NCI-H460 (cell line): ENCODE results near the gene KDM6A. TPM values are rescaled to one million over a fixed set of nuclear protein-coding genes. Genes with fewer than 3 reads are reported as not detected.
"Not testable (repeated sequence)": the region's sequence is repeated elsewhere in the genome, so short reads cannot be mapped to it uniquely, and the experiment has no call there.

ENCODE experiments used
- DNase-seq: peaks from one replicate; pipeline ENCODE4 v3.0.0-alpha.2; 2016; ENCODE audit warnings: low read depth; ENCODE audit errors: extremely low read depth
- total RNA-seq: library from RNA; depleted of rRNA; stranded (reverse); fragments of >200 nt; shearing (Covaris generic); gene quantifications from 2 replicates; pipeline ENCODE4 v1.2.3, GENCODE V29; 2014

The KDM6A gene
- total RNA-seq, 1 experiment from 2014 or later: 22.1 TPM

DNA sequence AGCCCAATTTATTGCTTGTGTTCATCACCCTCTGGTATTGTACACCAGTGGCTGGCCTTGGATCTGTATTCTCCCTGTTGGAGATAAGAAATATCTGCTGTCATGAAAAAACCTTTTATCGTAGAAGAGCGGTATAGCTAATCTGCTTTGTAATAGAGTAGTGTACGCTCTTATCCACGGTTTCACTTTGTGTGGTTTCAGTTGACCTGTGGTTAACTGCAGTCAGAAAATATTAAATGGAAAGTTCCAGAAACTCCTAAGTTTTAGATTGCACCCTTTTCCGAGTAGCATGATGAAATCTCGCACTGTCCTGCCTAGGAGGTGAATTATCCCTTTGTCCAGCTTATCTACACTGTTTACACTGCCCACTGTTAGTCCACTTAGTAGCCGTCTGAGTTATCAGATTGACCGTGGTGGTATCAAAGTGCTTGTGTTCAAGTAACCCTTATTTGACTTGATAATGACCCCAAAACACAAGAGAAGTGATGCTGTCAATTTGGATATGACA lies 42.4 kb downstream of the KDM6A start:
- DNase-seq: no peak

DNA sequence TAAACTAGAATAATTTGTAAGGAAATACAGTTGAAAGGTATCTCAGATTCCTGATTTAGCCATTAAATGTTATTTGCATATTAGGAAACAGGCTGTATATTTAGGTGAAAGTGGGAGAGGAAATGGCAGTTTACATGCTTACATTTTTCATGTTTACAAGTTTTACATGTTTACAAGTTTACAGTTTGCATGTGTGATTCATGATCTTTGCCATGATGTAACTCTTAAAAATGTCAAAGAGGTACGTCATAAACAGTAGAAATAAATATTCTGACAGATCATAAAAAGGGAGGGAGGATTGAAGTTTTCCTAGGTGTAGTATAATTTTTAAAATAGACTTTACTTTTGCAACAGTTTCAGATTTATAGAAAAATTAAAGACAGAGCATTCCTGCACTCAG lies 45.7 kb downstream of the KDM6A start:
- no peak for DNase-seq

DNA sequence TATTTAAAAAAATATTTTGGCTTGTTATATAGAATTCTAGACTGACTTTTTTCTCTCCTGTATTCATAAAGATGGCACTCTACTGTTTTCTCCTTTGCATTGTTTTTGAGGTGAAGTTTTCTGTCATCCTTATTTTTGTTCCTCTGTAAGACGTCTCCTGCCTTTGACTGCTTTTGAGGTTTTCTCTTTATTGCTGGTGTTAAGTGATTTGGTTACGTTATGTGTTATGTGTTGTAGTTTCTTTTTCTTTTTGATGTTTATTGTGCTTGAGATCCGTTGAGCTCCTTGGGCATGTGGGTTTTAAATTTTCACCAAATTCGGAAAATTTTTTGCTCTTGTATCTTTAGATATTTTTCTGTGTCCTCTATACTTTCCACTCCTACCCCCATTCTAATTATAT lies 50.0 kb downstream of the KDM6A start:
- no peak for DNase-seq

DNA sequence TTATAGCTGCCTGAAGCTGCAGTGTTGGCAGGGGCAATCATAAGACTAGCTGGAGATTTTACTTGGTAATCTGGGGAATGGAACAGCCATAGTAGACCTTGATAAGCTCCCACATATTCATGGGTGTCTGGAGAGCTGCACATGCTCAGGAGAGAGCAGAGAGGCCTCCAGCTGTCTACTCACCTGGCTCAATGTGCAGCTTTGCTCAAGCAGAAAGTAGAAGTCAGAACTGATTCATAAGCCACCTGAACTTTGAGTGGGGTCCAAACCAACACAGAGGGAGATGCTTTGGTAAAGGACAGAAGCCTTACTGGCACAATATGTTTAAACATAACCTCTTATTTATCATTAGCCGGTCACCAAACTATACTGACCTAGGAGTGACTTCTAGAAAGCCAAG lies 54.4 kb downstream of the KDM6A start:
- DNase-seq: no peak

DNA sequence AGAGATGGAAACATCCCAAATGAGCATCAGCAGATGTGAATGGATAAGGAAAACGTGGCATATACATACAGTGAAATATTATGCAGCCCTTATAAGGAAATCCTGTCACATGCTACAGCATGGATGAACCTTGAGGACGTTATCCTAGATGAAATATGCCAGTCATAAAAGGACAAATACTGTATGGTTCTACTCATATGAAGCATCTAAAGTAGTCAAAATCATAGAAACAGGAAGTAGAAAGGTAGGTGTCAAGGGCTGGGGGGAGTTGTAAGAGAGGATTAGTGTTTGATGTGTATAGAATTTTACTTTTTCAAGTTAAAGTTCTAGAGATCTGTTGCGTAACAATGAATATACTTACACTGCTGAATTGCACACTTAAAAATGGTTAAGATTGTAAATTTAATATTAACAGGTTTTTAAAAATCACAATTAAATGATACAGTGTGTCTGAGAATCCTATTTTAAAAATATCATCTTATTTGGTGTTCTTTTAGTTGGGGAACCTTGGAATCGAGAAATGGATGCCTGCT lies 58.5 kb downstream of the KDM6A start:
- DNase-seq: no peak

DNA sequence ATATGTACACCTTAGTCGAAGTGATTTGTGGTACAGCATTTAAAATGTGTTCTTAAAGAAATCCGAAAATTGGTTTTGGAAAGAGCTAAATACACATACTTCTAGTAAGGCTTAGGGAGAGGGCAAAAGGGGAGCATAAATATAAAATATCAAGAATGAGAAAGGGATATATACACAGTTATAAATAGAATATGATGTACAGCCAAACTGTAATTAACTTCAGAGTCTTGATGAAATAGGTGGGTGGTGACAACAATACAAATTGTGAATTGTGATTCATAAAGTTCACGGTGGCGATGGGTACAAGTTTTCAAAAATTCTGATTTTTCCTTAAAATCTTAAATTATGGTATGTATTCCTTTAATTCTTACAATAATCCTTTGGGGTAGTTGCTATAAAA lies 62.2 kb downstream of the KDM6A start:
- no peak for DNase-seq

DNA sequence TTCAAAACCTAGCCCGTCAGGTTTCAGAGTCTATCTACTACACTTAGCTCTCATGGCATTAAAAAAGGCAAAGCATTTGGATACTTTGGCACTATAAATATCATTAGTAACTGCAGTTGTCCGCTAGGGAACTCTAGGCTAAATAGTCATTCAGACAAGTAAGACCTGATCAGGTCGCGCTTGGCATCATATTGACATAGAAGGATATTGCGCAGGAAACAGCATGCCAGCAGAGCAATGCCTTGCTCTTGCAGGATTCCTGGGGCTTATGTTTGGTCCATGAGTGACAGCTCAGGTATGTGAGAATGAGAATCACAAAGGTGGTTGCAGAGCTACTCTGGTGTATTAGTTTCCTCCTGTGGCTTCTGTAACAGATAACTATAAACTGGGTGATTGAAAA lies 62.7 kb downstream of the KDM6A start:
- DNase-seq: no peak

DNA sequence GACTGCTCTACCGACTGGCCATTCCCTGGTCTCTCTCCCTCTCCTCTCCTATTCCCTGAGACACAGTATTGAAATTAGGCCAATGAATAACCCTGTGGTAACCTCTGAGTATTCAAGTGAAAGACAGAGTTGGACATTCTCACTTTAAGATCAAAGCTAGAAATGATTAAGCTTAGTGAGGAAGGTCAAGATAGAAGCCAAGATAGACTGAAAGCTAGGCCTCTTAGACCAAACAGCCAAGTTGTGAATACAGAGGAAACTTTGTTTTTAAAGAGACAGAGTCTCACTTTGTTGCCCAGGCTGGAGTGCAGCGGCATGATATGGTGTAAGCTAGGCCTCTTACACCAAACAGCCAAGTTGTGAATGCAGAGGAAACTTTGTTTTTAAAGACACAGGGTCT lies 64.6 kb downstream of the KDM6A start:
- no peak for DNase-seq

DNA sequence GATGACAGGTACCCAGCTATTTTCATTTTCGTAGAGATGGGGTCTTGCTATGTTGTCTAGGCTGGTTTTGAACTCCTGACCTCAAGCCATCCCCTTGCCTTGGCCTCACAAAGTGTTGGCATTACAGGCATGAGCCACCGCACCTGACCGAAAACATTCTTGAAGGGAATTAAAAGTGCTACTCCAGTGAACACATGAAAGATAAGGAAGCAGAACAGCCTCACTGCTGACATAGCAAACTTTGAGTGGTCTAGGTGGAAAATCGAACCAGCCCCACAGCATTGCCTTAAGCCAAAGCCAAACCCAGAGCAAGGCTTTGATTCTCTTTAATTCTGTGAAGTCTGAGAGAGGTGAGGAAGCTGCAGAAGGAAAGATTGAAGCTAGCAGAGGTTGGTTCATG lies 65.1 kb downstream of the KDM6A start:
- DNase-seq: no peak

DNA sequence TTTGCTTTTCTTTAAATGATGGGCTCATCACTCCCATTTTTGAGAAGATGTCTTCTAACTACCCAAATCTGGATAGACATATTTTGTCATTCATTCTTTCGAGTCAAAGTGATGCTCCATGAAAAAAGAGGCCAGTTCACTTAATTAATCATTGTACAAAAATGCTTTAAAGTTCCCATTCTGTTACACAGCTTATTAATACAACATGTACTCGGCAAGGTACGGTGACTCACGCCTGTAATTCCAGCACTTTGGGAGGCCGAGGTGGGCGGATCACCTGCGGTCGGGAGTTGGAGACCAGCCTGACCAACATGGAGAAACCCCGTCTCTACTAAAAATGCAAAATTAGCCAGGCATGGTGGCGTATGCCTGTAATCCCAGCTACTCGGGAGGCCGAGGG lies 67.6 kb downstream of the KDM6A start:
- not testable (repeated sequence) for DNase-seq

DNA sequence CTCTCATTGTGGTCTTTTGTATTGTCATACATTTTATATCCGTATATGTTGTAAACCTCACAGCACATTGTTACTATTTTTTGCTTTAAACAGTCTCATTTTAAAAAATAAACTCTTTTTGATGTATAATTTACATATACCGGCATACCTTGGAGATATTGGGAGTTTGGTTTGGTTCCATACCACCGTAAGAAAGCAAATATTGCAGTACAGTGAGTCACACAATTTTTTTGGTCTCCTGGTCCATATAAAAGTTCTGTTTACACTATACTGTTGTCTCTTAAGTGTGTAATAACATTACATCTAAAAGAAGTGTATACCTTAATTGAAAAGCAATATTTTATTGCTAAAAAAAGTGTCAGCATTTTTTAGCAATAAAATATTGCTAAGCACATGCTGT lies 70.0 kb downstream of the KDM6A start:
- no peak for DNase-seq

DNA sequence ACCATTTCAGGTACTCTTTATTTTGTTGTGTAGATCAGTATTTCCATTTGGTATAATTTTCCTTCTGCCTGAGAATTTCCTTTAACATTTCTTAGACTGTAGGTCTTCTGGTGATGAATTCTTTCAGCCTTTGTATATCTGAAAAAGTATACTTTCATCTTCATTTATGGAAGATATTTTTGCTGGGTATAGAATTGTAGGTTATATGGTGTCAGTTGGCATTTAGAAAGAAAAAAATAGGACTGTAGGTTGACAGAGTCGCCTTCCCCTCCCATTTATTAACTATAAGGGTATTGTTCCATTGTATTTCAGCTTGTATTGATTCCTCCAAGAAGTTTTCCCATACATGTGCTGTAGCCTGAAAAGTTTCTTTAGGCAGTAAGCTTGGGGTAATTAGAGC lies 71.9 kb downstream of the KDM6A start:
- no peak for DNase-seq

DNA sequence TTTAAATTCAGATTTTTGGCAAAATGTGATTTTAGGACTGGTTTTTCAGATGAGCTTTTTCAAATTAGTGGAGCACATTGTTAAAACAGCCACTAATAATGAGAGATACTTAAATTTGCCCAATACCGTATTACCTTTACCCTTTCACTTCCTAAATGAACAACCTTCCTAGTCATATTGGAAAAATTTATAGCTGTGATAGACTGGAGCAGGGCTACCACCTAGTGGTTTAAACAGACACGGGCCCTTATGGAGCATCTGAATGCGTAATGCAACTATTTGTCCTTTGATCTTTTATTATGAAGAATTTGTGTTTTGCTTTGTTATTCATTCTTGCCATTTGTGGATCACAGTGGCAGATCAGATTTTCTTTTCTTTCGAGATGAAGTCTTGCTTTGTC lies 72.7 kb downstream of the KDM6A start:
- DNase-seq: no peak

DNA sequence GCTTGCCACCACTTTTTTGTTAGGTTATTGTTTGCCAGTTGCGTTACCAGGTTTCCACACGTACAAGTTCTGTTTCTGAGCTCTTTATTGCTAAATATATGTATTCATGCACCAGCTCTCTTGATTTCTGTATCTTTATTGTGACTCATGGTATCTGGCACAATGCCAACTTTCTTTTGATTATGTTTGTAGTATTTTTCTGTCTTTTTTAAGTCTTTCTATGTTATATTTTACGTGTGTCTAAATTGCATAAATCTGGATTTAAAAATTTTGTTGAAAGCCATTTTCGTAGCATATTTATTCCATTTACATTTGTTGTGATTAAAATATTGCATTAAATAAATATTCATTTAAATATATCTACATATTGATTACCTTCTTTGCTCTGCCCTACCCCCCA lies 73.8 kb downstream of the KDM6A start:
- DNase-seq: no peak

DNA sequence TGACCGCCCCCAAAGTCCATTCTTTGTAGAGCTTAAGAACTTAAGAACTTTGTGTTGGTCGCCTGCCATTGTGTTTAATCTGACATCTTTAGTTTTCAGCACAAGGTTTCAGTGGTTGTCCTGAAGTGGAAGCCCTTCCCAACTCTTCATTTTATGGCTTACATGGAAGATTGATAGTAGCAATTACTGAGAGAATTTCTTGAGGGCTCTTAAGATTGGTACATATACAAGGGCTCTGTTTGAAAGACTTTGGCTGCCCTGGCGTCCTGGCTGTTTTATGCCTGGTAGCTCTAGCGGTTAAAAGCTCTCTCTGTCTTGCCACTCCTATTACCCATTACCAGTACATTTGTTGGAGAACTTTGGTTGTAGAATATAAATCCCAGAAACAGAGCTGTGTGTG lies 75.0 kb downstream of the KDM6A start:
- no peak for DNase-seq

DNA sequence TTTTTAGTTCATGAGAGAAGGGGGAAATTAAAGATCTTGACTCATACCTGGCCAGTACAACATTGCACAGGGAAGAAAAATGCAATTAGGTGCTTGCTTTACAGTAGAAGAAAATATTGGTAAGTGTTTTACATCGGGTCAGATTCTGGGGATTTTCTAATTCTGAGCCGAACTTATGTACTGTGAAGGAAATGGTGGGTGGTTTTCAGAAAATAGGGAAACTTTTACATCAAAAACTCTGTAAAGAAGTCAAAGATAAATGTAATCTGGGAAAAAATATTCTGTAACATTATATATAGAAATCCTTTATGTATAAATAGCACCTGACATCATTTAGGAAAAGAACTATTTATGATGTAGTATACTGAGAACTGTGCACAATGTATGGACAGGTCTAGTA lies 75.4 kb downstream of the KDM6A start:
- DNase-seq: no peak

DNA sequence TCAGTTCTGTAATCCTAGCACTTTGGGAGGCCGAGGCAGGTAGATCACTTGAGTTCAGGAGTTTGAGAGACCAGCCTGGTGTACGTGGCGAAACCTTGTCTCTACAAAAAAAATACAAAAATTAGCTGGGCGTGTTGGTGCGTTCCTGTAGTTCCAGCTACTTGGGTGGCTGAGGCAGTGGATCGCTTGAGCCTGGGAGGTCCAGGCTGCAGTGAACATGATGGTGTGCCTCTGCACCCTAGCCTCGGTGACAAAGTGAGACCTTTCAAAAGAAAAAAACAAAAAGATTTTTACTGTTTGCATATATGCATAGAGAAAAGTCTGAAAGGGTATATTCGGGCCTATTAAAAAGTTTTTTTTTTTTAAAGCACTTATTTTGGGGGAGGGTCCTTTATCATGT lies 76.1 kb downstream of the KDM6A start:
- DNase-seq: no peak

DNA sequence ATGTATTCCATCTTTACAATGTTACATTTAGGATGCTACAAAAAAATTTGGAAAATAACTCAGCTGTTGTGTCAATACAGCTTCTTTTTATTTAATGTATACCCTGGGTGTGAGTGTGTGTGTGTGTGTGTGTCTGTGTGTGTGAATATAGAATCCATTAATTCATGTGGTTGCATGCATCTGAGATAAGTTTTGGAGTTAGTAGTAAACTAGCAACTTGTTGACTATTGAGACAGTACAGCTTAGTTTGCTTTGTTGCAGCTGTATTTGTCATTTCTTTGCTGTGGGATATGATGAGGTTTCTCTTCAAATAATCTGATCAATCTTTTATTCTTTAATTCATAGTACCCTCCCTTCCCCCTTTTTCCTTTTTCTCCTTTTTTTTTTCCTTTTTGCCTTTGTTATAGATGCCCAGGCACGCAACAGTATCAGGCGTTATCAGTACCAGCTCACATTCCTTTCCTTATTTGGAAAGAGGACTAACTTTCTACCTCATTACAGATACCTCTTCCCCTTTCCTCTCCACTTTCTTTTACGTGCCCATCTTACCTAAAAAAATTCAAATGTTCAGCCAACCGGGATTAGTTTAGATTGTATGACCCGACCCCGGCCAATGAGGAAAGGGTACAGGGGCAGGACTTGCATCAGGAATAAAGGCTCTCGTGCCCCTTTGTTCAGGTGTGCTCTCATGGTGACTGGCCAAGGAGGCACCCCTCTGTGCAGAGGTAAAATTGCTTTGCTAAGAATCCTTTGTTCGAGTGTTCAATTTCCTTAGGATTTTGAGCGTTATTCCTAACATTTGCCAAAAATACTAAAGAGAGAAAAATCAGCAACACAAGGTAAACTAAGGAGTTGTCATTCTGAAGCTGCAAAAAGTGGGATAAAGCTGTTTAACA lies 77.7 kb downstream of the KDM6A start:
- DNase-seq: not testable (repeated sequence)

DNA sequence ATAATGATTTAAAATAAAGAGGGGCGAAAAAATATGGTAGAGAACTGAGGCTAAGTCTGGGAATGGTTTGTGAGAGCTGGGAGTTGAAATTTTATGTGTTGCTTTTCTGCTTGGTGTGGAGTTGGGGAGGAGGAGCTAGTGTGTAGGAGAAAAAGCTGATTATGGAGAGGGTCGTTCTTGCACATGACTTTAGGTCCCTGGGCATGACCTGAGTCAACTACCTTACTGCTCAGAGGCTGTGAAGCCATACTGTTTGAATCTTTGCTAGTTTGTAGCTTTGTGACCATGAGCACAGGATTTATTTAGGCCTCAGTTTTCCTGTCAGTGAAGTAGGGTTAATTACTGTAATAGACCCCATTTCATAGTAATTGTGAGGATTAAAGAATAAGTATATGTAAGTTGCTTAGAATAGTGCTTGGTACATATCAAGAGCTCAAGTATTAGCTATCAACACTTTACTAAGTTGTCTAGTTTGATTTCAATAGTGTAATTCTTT lies 78.6 kb downstream of the KDM6A start:
- no peak for DNase-seq

DNA sequence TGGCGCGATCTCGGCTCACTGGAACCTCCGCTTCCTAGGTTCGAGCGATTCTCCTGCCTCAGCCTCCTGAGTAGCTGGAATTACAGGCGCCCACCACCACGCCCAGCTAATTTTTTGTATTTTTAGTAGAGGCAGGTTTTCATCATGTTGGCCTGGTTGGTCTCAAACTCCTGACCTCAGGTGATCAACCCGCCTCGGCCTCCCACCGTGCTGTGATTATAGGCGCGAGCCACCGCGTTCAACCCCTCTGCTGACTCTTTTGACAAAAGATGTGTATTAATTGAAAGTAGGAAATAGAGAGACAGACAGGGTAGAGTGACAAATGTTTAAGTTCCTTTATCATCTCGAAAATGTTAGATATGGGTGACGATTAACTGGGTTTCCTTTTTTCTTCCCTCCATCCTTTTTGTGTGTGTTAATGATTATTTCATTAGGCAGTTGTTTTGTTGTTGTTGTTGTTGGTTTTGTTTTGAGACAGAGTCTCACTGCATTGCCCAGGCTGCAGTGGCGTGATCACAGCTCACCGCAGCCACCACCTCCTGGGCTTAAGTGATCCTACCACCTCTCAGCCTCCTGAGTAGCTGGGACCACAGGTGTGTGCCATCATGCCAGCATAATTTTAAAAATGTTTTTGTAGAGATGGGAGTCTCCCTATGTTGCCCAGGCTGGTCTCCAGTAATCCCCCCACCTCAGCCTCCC lies 79.5 kb downstream of the KDM6A start:
- DNase-seq: no peak

DNA sequence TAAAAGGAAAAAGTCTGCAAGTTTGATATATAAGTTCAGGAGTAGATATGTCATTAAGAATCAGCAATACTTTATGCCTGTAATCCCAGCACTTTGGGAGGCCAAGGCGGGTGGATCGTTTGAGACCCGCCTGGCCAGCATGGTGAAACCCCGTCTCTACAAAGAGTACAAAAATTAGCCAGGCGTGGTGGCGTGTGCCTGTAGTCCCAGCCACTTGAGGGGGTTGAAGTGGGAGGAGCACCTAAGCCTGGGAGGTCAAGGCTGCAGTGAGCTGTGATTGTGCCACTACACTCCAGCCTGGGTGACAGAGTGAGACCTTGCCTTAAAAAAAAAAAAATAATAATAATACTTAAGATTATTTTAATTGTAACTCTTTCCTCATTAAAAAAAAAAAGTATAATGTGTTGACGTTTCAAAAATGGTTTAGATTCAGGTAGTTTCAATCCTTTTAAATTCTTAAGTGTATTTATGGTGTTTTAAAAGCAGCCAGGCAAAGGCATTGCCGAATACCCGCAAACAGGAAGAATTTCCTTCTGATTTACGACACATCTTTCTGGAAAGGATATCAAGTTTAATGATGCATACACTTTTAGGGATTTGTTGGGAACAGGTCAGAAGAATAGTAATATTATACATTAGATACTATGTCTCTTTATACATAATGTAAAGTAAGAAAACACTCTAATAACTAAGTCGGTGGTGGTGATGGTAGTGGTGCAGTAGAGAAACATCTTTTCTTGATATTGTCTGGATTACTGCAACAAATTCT lies 80.9 kb downstream of the KDM6A start:
- DNase-seq: no peak
